WTC11 (cell line): ENCODE data around the gene CYYR1. TPM values are rescaled to one million over a fixed set of nuclear protein-coding genes. Genes with fewer than 3 reads are reported as not detected.

Source experiments
- ATAC-seq: fragments of 200-7000 bp; cut with Tn5 transposase; 2 replicates; pipeline ENCODE4 v1.10.0; 2021; ENCODE audit warnings: mild to moderate bottlenecking, moderate library complexity
- CTCF ChIA-PET: fragments of 300-600 bp; sonication (Branson Sonifier 250); formaldehyde crosslinking; loops from one replicate; lab custom pipeline; 2021; ENCODE audit warnings: antibody characterized with exemption; lab: Charles Lee
- POLR2A ChIA-PET: fragments of 350-600 bp; sonication (Branson Sonifier 250); formaldehyde crosslinking; loops from one replicate; lab custom pipeline; 2021; ENCODE audit warnings: antibody characterized with exemption; lab: Charles Lee
- DNase-seq: peaks from one replicate; pipeline ENCODE4 v3.0.0; 2021; ENCODE audit warnings: low spot score
- H3K27ac Mint-ChIP-seq: 2 replicates; pipeline ENCODE4 v1.8.0; 2021; ENCODE audit warnings: mixed read lengths
- H3K27me3 Mint-ChIP-seq: 2 replicates; pipeline ENCODE4 v1.8.0; 2021; ENCODE audit warnings: low read depth, mild to moderate bottlenecking, moderate library complexity, mixed read lengths
- H3K36me3 Mint-ChIP-seq: 2 replicates; pipeline ENCODE4 v1.8.0; 2021; ENCODE audit warnings: mixed read lengths
- H3K4me1 Mint-ChIP-seq: 2 replicates; pipeline ENCODE4 v1.8.0; 2022; ENCODE audit warnings: mixed read lengths
- H3K4me3 Mint-ChIP-seq: 2 replicates; pipeline ENCODE4 v1.8.0; 2021; ENCODE audit warnings: mild to moderate bottlenecking, moderate library complexity, mixed read lengths
- H3K9me3 Mint-ChIP-seq: 2 replicates; pipeline ENCODE4 v1.8.0; 2021; ENCODE audit warnings: mixed read lengths
- CREB1 ChIP-seq: sonication (generic); formaldehyde crosslinking; IDR thresholded peaks from 2 replicates; pipeline ENCODE4 v1.8.0; 2023; ENCODE audit warnings: mild to moderate bottlenecking, missing genetic modification reagents
- CREM ChIP-seq: sonication (generic); formaldehyde crosslinking; IDR thresholded peaks from 2 replicates; pipeline ENCODE4 v1.8.1; 2022; ENCODE audit warnings: mild to moderate bottlenecking, missing genetic modification reagents, moderate library complexity
- E2F4 ChIP-seq: sonication (generic); formaldehyde crosslinking; IDR thresholded peaks from 2 replicates; pipeline ENCODE4 v1.8.1; 2022; ENCODE audit warnings: low read depth, mild to moderate bottlenecking, moderate library complexity, missing genetic modification reagents, borderline replicate concordance
- GABPB1 ChIP-seq: sonication (generic); formaldehyde crosslinking; IDR thresholded peaks from 2 replicates; pipeline ENCODE4 v1.8.1; 2023; ENCODE audit warnings: mild to moderate bottlenecking, missing genetic modification reagents
- GTF2I ChIP-seq: fragments of 250-450 bp; sonication (Bioruptor Pico); conservative IDR thresholded peaks from 2 replicates; pipeline ENCODE4 v1.4.0; 2021; ENCODE audit warnings: mild to moderate bottlenecking
- HMGA2 ChIP-seq: fragments of 250-450 bp; sonication (Bioruptor Pico); IDR thresholded peaks from 2 replicates; pipeline ENCODE4 v1.4.0; 2021; ENCODE audit warnings: mild to moderate bottlenecking, moderate library complexity
- NFYB ChIP-seq: sonication (generic); formaldehyde crosslinking; conservative IDR thresholded peaks from 2 replicates; pipeline ENCODE4 v1.8.0; 2022; ENCODE audit warnings: low read depth, missing genetic modification reagents
- PRDM15 ChIP-seq: sonication (generic); formaldehyde crosslinking; IDR thresholded peaks from 2 replicates; pipeline ENCODE4 v1.8.0; 2022; ENCODE audit warnings: missing genetic modification reagents
- PREB ChIP-seq: sonication (generic); formaldehyde crosslinking; IDR thresholded peaks from 2 replicates; pipeline ENCODE4 v1.8.1; 2022; ENCODE audit warnings: mild to moderate bottlenecking, missing genetic modification reagents, moderate library complexity, borderline replicate concordance
- SMAD3 ChIP-seq: sonication (generic); formaldehyde crosslinking; IDR thresholded peaks from 2 replicates; pipeline ENCODE4 v1.8.0; 2022; ENCODE audit warnings: missing genetic modification reagents, mild to moderate bottlenecking, borderline replicate concordance
- ZNF121 ChIP-seq: sonication (generic); formaldehyde crosslinking; IDR thresholded peaks from 2 replicates; pipeline ENCODE4 v1.8.0; 2023; ENCODE audit warnings: missing genetic modification reagents
- total RNA-seq: library from RNA; stranded (reverse); gene quantifications from 3 replicates; pipeline ENCODE4 v1.2.3, GENCODE V29; 2021
- TF ChIP-seq, protein P1 (sequence below): sonication (generic); formaldehyde crosslinking; IDR thresholded peaks from 2 replicates; pipeline ENCODE4 v1.8.0; 2023; ENCODE audit warnings: missing genetic modification reagents
- TF ChIP-seq, protein P2 (sequence below): fragments of 250-450 bp; sonication (Bioruptor Pico); IDR thresholded peaks from 2 replicates; pipeline ENCODE4 v1.8.0; 2021; ENCODE audit warnings: mild to moderate bottlenecking
- TF ChIP-seq, protein P3 (sequence below): sonication (generic); formaldehyde crosslinking; IDR thresholded peaks from 2 replicates; pipeline ENCODE4 v1.8.1; 2022; ENCODE audit warnings: low read depth, missing genetic modification reagents, borderline replicate concordance
- TF ChIP-seq, protein P4 (sequence below): sonication (generic); formaldehyde crosslinking; IDR thresholded peaks from 2 replicates; pipeline ENCODE4 v1.8.1; 2022; ENCODE audit warnings: missing genetic modification reagents, borderline replicate concordance
- TF ChIP-seq, protein P5 (sequence below): fragments of 250-450 bp; sonication (Bioruptor Pico); IDR thresholded peaks from 2 replicates; pipeline ENCODE4 v1.9.0; 2021; ENCODE audit warnings: mild to moderate bottlenecking
- TF ChIP-seq, protein P6 (sequence below): sonication (generic); formaldehyde crosslinking; IDR thresholded peaks from 2 replicates; pipeline ENCODE4 v1.8.0; 2022; ENCODE audit warnings: mild to moderate bottlenecking, missing genetic modification reagents

CYYR1 gene
- total RNA-seq, 1 experiment from 2014 or later, result 29.3 TPM

DNA sequence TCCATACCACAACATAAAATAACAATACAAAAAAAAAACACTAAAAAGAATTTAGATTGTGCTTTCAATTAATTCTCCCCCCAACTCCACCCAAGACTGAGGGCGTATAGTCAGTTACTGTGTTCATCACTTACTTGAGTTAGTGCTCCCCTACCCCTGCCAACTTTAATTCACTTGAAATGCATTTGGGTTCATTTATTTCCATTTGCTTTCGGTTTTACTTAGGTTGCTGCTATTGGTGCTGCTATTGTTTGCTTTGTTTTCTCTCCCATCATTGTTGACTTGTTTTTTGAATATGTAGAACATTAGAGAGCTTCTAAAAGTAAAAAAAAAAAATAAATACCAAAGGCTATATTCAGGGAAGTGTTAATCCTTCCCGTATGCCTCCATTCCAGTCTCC lies 10.7 kb upstream of the CYYR1 start (continued):
- TF ChIP-seq, protein P1, sequence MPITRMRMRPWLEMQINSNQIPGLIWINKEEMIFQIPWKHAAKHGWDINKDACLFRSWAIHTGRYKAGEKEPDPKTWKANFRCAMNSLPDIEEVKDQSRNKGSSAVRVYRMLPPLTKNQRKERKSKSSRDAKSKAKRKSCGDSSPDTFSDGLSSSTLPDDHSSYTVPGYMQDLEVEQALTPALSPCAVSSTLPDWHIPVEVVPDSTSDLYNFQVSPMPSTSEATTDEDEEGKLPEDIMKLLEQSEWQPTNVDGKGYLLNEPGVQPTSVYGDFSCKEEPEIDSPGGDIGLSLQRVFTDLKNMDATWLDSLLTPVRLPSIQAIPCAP (CRISPR knock-in tag), result no peak
- no peak for TF ChIP-seq NFYB (CRISPR knock-in tag)

- peaks cover 39% of the 10 kb centered on the region for H3K9me3 Mint-ChIP-seq
- ChIA-PET CTCF (no interaction called here), POLR2A (no interaction called here)
- H3K27me3 Mint-ChIP-seq, result no peaks in the 10 kb centered on the region; the same call in 1 of the 2 replicates
- no peak for DNase-seq
- TF ChIP-seq ZNF121, result no peak
- TF ChIP-seq, protein P2, sequence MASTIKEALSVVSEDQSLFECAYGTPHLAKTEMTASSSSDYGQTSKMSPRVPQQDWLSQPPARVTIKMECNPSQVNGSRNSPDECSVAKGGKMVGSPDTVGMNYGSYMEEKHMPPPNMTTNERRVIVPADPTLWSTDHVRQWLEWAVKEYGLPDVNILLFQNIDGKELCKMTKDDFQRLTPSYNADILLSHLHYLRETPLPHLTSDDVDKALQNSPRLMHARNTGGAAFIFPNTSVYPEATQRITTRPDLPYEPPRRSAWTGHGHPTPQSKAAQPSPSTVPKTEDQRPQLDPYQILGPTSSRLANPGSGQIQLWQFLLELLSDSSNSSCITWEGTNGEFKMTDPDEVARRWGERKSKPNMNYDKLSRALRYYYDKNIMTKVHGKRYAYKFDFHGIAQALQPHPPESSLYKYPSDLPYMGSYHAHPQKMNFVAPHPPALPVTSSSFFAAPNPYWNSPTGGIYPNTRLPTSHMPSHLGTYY, result no peak
- no peak for TF ChIP-seq PRDM15
- TF ChIP-seq PREB, result no peak
- no peak for TF ChIP-seq GTF2I (CRISPR knock-in tag)
- TF ChIP-seq HMGA2, result no peak
- TF ChIP-seq SMAD3, result no peak
- no peak for TF ChIP-seq GABPB1 (CRISPR knock-in tag)
- H3K27ac Mint-ChIP-seq, result no peak overlapping the region
- H3K36me3 Mint-ChIP-seq, result peaks cover 13% of the 10 kb centered on the region
- H3K4me3 Mint-ChIP-seq, result no peak overlapping the region
- ATAC-seq, result no peak
- H3K4me1 Mint-ChIP-seq, result peaks cover 12% of the 10 kb centered on the region
Measured at GRCh38 chr21:26581818-26582217, 8.7 kb upstream of the CYYR1 start.

DNA sequence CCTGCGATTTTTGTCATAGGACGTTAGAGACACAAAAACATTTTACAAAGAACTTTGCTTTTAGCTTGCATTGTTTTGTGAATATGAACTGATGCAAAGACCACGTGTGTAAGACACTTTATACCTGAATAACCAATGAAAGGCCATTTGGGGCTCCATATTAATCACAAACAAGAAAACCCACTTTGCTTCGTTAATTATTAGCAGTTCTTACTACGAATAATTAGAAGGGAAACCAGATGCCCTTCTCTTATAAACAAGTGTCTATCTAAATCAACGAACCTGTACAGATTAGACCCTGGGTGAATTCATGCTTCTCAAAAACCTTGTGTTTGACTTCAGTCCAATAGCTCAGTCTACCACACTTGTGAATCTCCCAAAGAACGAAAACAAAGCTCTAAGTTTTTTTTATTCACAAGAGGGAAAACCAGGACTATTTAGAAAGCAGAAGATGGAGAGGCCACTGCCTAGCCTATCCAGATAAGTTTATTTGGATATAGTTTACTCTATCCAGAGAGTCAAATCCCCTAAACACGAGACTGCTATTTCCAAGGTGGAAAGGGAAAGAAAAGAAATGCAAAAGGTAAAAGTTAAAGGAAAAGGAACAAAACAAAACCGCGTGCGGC lies 897 bp downstream of the CYYR1 start:
- CTCF ChIA-PET, result interaction anchor here (1.0 kb wide), 1 partner anchor 160 kb away, joined by 3 read pairs; no protein-coding TSS in a partner anchor
- TF ChIP-seq CREM (CRISPR knock-in tag) (no peak), CREB1 (no peak), E2F4 (CRISPR knock-in tag) (no peak)
- TF ChIP-seq, protein P3, sequence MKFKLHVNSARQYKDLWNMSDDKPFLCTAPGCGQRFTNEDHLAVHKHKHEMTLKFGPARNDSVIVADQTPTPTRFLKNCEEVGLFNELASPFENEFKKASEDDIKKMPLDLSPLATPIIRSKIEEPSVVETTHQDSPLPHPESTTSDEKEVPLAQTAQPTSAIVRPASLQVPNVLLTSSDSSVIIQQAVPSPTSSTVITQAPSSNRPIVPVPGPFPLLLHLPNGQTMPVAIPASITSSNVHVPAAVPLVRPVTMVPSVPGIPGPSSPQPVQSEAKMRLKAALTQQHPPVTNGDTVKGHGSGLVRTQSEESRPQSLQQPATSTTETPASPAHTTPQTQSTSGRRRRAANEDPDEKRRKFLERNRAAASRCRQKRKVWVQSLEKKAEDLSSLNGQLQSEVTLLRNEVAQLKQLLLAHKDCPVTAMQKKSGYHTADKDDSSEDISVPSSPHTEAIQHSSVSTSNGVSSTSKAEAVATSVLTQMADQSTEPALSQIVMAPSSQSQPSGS (CRISPR knock-in tag), result no peak
- TF ChIP-seq, protein P4, sequence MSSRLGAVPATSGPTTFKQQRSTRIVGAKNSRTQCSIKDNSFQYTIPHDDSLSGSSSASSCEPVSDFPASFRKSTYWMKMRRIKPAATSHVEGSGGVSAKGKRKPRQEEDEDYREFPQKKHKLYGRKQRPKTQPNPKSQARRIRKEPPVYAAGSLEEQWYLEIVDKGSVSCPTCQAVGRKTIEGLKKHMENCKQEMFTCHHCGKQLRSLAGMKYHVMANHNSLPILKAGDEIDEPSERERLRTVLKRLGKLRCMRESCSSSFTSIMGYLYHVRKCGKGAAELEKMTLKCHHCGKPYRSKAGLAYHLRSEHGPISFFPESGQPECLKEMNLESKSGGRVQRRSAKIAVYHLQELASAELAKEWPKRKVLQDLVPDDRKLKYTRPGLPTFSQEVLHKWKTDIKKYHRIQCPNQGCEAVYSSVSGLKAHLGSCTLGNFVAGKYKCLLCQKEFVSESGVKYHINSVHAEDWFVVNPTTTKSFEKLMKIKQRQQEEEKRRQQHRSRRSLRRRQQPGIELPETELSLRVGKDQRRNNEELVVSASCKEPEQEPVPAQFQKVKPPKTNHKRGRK, result no peak
- TF ChIP-seq, protein P5, sequence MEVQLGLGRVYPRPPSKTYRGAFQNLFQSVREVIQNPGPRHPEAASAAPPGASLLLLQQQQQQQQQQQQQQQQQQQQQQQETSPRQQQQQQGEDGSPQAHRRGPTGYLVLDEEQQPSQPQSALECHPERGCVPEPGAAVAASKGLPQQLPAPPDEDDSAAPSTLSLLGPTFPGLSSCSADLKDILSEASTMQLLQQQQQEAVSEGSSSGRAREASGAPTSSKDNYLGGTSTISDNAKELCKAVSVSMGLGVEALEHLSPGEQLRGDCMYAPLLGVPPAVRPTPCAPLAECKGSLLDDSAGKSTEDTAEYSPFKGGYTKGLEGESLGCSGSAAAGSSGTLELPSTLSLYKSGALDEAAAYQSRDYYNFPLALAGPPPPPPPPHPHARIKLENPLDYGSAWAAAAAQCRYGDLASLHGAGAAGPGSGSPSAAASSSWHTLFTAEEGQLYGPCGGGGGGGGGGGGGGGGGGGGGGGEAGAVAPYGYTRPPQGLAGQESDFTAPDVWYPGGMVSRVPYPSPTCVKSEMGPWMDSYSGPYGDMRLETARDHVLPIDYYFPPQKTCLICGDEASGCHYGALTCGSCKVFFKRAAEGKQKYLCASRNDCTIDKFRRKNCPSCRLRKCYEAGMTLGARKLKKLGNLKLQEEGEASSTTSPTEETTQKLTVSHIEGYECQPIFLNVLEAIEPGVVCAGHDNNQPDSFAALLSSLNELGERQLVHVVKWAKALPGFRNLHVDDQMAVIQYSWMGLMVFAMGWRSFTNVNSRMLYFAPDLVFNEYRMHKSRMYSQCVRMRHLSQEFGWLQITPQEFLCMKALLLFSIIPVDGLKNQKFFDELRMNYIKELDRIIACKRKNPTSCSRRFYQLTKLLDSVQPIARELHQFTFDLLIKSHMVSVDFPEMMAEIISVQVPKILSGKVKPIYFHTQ (CRISPR knock-in tag), result no peak
- TF ChIP-seq, protein P6, sequence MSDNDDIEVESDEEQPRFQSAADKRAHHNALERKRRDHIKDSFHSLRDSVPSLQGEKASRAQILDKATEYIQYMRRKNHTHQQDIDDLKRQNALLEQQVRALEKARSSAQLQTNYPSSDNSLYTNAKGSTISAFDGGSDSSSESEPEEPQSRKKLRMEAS (CRISPR knock-in tag), result no peak

More for the DNA sequence above, 897 bp downstream of the CYYR1 start:
- Mint-ChIP-seq H3K4me1 (peaks cover 35% of the 10 kb centered on the region), H3K27ac (peak overlapping the region; percentile 99), H3K9me3 (peaks cover 20% of the 10 kb centered on the region), H3K36me3 (peaks cover 18% of the 10 kb centered on the region), H3K4me3 (peak overlapping the region; percentile 99), H3K27me3 (no peaks in the 10 kb centered on the region)
- no peak for ATAC-seq
- DNase-seq, result no peak
- POLR2A ChIA-PET, result interaction anchor here (1.1 kb wide), 1 partner anchor 479 kb away, joined by 3 read pairs; no protein-coding TSS in a partner anchor
